MCF 10A (cell line): Measurements from ENCODE around the gene HERPUD1. TPM values are rescaled to one million over a fixed set of nuclear protein-coding genes. Genes with fewer than 3 reads are reported as not detected.

Experiments
- BruUV-seq: library from RNA; stranded (reverse); fragments of 400-500 nt; replicated peaks from 2 replicates; lab custom pipeline; 2021; lab: Mats Ljungman, UMichigan
- CTCF ChIA-PET: fragments of 300-600 bp; sonication (Branson Sonifier 250); formaldehyde crosslinking; extraction: SDS; loops from one replicate; lab custom pipeline; 2021; ENCODE audit warnings: antibody characterized with exemption, inconsistent platforms; lab: Yijun Ruan, JAX
- POLR2A ChIA-PET: fragments of 300-600, 350-650 bp; sonication (Branson Sonifier 250); formaldehyde crosslinking; extraction: SDS; loops from one replicate; lab custom pipeline; 2020; ENCODE audit warnings: antibody characterized with exemption, inconsistent platforms; lab: Yijun Ruan, JAX
- DNase-seq: peaks from one replicate; pipeline ENCODE4 v3.0.0-alpha.2; 2018; ENCODE audit not compliant: unreplicated experiment
- H3K27ac Mint-ChIP-seq: one replicate; pipeline ENCODE4 v1.8.0; 2022; ENCODE audit warnings: mild to moderate bottlenecking, low read depth, mixed read lengths; ENCODE audit not compliant: unreplicated experiment
- H3K27me3 Mint-ChIP-seq: one replicate; pipeline ENCODE4 v1.8.0; 2022; ENCODE audit warnings: mixed read lengths; ENCODE audit not compliant: insufficient read depth, unreplicated experiment
- H3K36me3 Mint-ChIP-seq: one replicate; pipeline ENCODE4 v1.8.0; 2022; ENCODE audit warnings: mild to moderate bottlenecking, moderate library complexity, mixed read lengths; ENCODE audit not compliant: insufficient read depth, unreplicated experiment
- H3K4me1 Mint-ChIP-seq: one replicate; pipeline ENCODE4 v1.8.0; 2022; ENCODE audit warnings: mixed read lengths; ENCODE audit not compliant: insufficient read depth, unreplicated experiment
- H3K4me3 Mint-ChIP-seq: one replicate; pipeline ENCODE4 v1.8.0; 2022; ENCODE audit warnings: mild to moderate bottlenecking, moderate library complexity, mixed read lengths; ENCODE audit not compliant: unreplicated experiment
- H3K9me3 Mint-ChIP-seq: one replicate; pipeline ENCODE4 v1.8.0; 2022; ENCODE audit warnings: mixed read lengths; ENCODE audit not compliant: unreplicated experiment
- CTCF ChIP-seq: fragments of 200-600 bp; IDR thresholded peaks from one replicate; pipeline ENCODE4 v1.8.0; 2022; ENCODE audit warnings: antibody characterized with exemption, mild to moderate bottlenecking; ENCODE audit not compliant: unreplicated experiment
- intact Hi-C: fragments of 100-400 bp; cut with micrococcal nuclease; formaldehyde crosslinking; loops from 2 replicates; pipeline ENCODE4 v1.14.1; 2022
- total RNA-seq: library from RNA; stranded (reverse); gene quantifications from 2 replicates; pipeline ENCODE4 v1.2.3, GENCODE V29; 2022

HERPUD1 gene
- total RNA-seq, 1 experiment from 2014 or later = 201 TPM

DNA sequence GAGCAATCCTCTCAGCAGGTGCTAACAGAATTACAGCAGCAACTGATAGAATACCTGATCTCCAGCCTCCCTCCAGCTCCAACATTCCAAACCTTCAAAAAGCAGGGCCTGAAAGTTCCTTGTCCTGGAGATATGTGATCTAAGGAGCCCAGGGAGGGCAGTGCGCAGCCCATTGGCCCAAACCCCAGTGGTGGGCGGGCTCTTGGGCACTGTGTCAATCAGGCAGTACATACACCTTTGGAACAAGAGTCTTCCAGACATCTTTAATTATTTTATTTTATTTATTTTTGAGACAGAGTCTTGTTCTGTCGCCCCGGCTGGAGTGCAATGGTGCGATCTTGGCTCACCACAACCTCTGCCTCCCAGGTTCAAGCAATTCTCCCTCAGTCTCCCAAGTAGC is 42.7 kb upstream of the HERPUD1 start:
- Mint-ChIP-seq H3K4me3 (no peak overlapping the region), H3K36me3 (no peaks in the 10 kb centered on the region), H3K4me1 (no peaks in the 10 kb centered on the region), H3K9me3 (no peaks in the 10 kb centered on the region), H3K27me3 (no peaks in the 10 kb centered on the region), H3K27ac (no peak overlapping the region)
- DNase-seq = no peak
- intact Hi-C loops = no loop called here
- TF ChIP-seq CTCF = no peak
- no TSS peak for BruUV-seq
- ChIA-PET CTCF (interaction anchor here (0.6 to 0.7 kb wide), 2 partner anchors 21 to 533 kb away, joined by 3 to 4 read pairs; no protein-coding TSS in a partner anchor), POLR2A (no interaction called here)

DNA sequence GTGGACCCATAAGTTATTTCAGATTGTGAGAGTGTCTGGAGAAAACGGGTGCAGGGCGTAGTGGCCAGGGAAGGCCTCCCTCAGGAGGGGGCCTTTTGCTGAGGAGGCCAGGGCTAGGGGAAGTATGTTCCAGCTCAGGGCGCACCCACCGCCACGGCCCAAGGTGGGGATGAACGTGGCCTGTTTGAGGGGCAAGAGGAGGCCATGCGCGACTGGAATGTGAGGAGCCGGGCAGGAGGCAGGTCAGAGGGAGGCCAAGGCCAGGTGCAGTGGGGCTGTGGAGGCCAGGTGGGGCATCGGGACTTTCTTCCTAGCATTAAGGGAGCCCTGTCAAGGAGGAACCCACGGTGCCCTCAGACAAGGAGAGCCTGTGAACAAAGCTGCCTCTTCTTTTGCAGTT is 40.3 kb upstream of the HERPUD1 start:
- no peak overlapping the region for H3K27ac Mint-ChIP-seq
- BruUV-seq = no TSS peak
- TF ChIP-seq CTCF = no peak
- H3K27me3 Mint-ChIP-seq = no peaks in the 10 kb centered on the region
- no peak for DNase-seq
- ChIA-PET CTCF (no interaction called here), POLR2A (no interaction called here)
- H3K36me3 Mint-ChIP-seq = no peaks in the 10 kb centered on the region
- intact Hi-C loops = no loop called here
- H3K9me3 Mint-ChIP-seq = no peaks in the 10 kb centered on the region
- H3K4me3 Mint-ChIP-seq = no peak overlapping the region
- H3K4me1 Mint-ChIP-seq = no peaks in the 10 kb centered on the region

DNA sequence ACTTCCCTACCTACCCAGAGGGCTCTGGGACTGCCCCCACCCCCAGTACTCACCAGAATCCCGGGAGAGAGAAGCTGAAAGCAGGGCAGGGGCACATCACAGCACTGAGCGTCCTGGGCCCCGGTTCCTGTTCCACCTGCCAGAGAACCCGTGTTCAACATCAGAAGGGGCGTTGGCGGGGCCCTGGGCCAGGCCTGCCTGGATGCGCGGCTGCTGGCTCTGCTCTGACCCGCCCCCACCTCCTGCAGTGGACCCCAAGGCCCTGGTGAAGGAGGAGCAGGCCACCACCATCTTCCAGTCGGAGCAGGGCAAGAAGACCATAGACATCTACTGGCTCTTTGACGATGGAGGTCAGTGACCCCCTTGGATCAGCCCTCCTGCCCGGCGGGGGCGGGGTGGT is 39.2 kb upstream of the HERPUD1 start:
- Mint-ChIP-seq H3K27ac (no peak overlapping the region), H3K27me3 (no peaks in the 10 kb centered on the region), H3K4me1 (no peaks in the 10 kb centered on the region), H3K4me3 (no peak overlapping the region), H3K9me3 (no peaks in the 10 kb centered on the region), H3K36me3 (no peaks in the 10 kb centered on the region)
- no peak for TF ChIP-seq CTCF
- POLR2A ChIA-PET = interaction anchor here (1.1 kb wide), 1 partner anchor 17 kb away, joined by 3 read pairs; no protein-coding TSS in a partner anchor
- no TSS peak for BruUV-seq
- CTCF ChIA-PET = interaction anchor here (0.5 to 0.9 kb wide), 2 partner anchors 191 to 648 kb away, joined by 3 read pairs; no protein-coding TSS in a partner anchor
- intact Hi-C loops = no loop called here
- no peak for DNase-seq

DNA sequence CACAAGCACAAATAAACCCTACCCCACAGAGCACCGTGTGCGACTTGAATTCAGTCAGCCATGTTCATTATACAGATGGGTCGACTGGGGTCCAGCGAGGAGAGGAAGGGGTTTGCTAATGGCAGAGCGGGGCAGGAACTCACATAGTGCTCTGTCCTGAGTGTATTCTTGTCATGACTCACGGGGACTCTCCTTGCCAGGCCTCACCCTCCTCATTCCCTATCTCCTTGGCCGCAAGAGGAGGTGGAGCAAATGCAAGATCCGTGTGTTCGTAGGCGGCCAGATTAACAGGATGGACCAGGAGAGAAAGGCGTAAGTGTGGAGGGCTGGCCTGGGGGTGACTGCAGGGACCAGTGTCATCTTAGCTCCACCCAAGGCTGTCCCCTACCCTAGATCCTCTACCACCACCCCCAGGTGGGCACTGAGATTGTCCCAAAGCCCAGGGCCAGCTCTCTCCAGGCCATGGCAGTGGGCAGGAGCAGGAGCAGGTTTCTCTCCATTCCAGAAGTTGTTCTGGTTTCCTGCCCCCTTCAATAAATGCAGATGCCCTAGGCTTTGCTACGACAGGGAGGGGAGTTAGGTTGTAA is 37.5 kb upstream of the HERPUD1 start:
- Mint-ChIP-seq H3K4me3 (no peak overlapping the region), H3K36me3 (no peaks in the 10 kb centered on the region), H3K27me3 (no peaks in the 10 kb centered on the region), H3K9me3 (no peaks in the 10 kb centered on the region), H3K4me1 (no peaks in the 10 kb centered on the region), H3K27ac (no peak overlapping the region)
- TF ChIP-seq CTCF = no peak
- intact Hi-C loops = no loop called here
- no peak for DNase-seq
- ChIA-PET POLR2A (no interaction called here), CTCF (interaction anchor here (0.6 to 0.7 kb wide), 2 partner anchors 42 to 116 kb away, joined by 3 to 4 read pairs; no protein-coding TSS in a partner anchor)
- no TSS peak for BruUV-seq
